ENCODE measurements around the gene PHAX.
"Not testable (repeated sequence)": the region's sequence is repeated elsewhere in the genome, so short reads cannot be mapped to it uniquely, and the experiment has no call there.

Gene PHAX

GRCh38 chr5:126659805-126660482, 59.2 kb downstream of the PHAX start:
- DNase-seq: no peak

GRCh38 chr5:126664586-126664985, 63.8 kb downstream of the PHAX start:
- no peak for DNase-seq

GRCh38 chr5:126670109-126670508, 69.4 kb downstream of the PHAX start:
- DNase-seq: not testable (repeated sequence)

GRCh38 chr5:126671681-126672080, 70.9 kb downstream of the PHAX start:
- DNase-seq: not testable (repeated sequence)

GRCh38 chr5:126673477-126673876, 72.7 kb downstream of the PHAX start:
- DNase-seq: no peak

GRCh38 chr5:126674145-126674544, 73.4 kb downstream of the PHAX start:
- no peak for DNase-seq

- DNase-seq: no peak
These were observed 74.6 kb downstream of the PHAX start for GRCh38 chr5:126675338-126675737.

- DNase-seq: peak; percentile 22 to 80 (median 43)
These were observed 75.5 kb downstream of the PHAX start for GRCh38 chr5:126676195-126676624.

Measured in T-helper 1 cell (primary cell).